ENCODE measurements around the gene MAD1L1. TPM values are rescaled to one million over a fixed set of nuclear protein-coding genes. Genes with fewer than 3 reads are reported as not detected.

The MAD1L1 gene
- total RNA-seq, 1 experiment from 2014 or later: 63.0 TPM

DNA sequence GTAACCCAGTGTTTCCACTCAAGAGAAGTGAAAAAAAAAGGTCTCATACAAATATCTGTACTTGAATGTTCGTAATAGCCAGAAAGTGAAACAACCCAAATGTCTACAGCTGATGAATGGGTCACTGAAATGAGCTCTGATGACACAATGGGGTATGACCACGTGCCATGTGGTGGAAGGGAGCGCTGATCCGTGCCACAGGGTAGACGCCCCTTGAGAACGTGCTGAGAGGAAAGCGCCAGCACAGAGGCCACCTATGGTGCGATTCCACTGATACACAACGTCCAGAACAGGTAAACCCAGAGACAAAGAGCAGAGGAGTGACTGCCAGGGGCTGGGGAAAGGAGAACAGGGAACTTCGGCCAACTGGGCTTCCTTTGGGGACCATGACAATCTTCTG is 50.3 kb downstream of the MAD1L1 start:
- H3K4me3 ChIP-seq (ENCODE audit: insufficient read depth, low read depth, low read length): no peak overlapping the region
- H3K27me3 ChIP-seq (ENCODE audit: control insufficient read depth, insufficient read depth, low read length): no peaks in the 10 kb centered on the region
- H3K36me3 ChIP-seq (replicated peaks; ENCODE audit: control insufficient read depth, insufficient read depth, low read length): no peaks in the 10 kb centered on the region
- no peak for DNase-seq

DNA sequence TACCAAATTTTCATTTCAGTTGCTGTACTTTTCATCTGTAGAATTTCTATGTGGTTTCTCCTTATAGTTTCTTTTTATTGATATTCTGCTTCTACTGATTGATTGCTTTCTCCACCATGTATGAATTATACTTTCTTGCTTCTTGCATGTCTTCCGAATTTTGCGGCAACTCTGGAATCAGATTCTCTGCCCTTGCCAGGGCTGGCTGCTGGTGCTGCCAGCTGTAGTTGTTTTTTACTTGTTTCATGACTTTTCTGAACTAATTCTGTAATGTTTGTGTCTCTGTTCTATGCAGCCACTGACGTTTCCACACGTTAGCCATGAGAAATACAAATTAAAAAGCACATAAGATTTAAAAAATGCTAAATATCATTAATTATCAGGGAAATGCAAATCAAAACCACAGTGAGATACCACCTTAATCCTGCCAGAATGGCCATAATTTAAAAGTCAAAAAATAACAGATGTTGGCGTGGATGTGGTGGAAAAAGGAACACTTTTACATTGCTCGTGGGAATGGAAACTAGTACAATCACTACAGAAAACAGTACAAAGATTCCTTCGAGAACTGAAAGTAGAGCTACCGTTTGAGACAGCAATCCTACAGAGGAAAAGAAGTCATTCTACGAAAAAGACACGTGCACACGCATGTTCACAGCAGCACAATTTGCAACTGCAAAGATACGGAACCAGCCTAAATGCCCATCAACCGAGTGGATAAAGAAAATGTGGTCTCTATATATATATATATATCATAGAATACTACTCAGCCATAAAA is 51.5 kb downstream of the MAD1L1 start:
- Histone ChIP-seq H3K36me3 (replicated peaks; ENCODE audit: control insufficient read depth, insufficient read depth, low read length) (no peaks in the 10 kb centered on the region), H3K27me3 (ENCODE audit: control insufficient read depth, insufficient read depth, low read length) (no peaks in the 10 kb centered on the region), H3K4me3 (ENCODE audit: insufficient read depth, low read depth, low read length) (no peak overlapping the region)
- DNase-seq: no peak

DNA sequence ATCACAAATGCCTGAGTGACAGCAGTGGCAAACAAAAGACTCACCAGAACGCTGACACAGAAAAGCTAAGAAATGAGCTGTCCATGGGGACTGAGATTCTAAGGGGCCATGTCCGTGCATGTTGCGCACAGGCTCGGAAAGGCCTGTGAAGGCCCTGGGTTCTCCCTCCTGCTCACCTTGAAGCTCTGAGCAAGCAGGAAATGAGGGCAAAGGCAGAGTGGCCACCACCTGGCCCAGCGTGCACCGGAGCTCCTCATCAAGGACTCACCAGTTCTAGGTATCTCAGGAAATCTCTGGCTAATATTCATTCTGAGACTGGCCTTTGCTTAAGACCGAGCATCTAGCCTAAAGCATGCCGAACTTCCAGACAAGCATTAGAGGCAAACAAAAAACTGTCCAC is 52.7 kb downstream of the MAD1L1 start:
- H3K4me3 ChIP-seq (ENCODE audit: insufficient read depth, low read depth, low read length): no peak overlapping the region
- H3K27me3 ChIP-seq (ENCODE audit: control insufficient read depth, insufficient read depth, low read length): no peaks in the 10 kb centered on the region
- no peaks in the 10 kb centered on the region for H3K36me3 ChIP-seq (replicated peaks; ENCODE audit: control insufficient read depth, insufficient read depth, low read length)
- DNase-seq: no peak

DNA sequence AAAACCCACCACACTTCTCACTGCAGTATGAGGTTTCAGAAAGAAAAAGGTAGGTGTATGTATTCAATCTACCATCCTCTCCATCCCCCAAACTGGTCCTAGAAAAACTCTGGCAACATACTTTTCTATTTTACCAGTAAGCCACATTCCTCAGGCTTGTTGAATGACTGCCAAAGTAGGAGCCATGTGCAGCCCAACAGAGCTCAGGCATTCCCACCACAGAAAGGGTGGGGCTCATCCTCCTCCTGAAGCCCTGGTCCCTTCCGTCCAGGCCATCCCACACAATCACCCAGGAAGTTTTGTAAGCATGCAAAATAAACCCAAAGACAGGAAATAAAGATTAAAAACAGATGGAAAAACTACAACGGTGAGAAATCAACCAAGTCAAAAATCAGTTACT is 57.2 kb downstream of the MAD1L1 start:
- Histone ChIP-seq H3K27me3 (ENCODE audit: control insufficient read depth, insufficient read depth, low read length) (no peaks in the 10 kb centered on the region), H3K4me3 (ENCODE audit: insufficient read depth, low read depth, low read length) (no peak overlapping the region), H3K36me3 (replicated peaks; ENCODE audit: control insufficient read depth, insufficient read depth, low read length) (peaks cover 1% of the 10 kb centered on the region; the same call in 1 of the 2 replicates)
- peak; percentile 55 for DNase-seq

DNA sequence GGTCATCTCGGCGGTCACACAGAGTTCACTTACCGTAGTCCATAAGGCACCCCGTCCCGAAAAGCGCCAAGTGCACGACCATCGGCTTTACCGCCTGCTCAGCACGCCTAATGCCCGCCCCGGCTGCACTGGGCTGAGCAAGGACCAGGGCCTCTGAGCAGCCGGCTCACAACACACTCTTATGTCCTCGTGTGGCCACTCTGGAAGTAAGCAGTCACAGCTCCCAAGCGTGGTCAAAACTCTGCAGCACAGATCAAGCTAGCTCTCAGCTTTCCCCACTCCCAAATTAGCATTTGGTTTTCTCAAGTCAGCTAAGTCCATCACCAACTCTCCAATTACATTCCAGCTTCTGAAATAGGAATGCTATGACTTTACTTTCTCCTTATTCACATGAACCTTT is 57.7 kb downstream of the MAD1L1 start:
- DNase-seq: no peak
- Histone ChIP-seq H3K27me3 (ENCODE audit: control insufficient read depth, insufficient read depth, low read length) (no peaks in the 10 kb centered on the region), H3K36me3 (replicated peaks; ENCODE audit: control insufficient read depth, insufficient read depth, low read length) (peaks cover 3% of the 10 kb centered on the region), H3K4me3 (ENCODE audit: insufficient read depth, low read depth, low read length) (no peak overlapping the region)

DNA sequence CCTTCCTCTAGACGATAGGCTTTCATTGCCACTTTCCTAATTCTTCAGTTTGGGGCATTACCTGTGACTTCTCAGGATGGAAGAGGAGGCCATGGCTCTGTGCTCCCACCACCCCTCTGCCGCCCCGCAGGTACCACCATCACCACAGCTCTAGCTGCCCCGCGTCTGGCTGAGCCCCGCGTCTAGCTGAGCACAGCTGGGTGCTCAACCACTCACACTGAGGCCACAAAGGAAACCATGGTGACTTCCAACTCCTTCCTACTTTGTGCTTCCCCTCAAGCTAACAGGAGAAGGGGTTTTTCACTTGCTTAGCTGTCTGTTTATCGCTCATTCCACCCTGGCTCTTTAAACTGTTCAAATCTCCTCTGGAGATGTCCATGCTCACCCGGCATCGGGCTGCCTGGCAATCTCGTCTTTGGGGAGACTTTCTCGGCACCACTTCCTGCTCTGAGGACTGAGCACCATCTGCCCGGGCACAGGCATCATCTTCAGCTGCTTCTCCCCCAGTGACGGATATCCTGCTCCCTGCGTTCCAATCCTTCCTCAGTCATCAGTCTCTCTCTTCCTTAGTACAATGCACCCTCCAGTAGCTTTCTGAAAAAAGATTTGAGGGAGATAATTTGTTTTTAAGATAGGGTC is 59.4 kb downstream of the MAD1L1 start:
- Histone ChIP-seq H3K4me3 (ENCODE audit: insufficient read depth, low read depth, low read length) (no peak overlapping the region), H3K36me3 (replicated peaks; ENCODE audit: control insufficient read depth, insufficient read depth, low read length) (peaks cover 3% of the 10 kb centered on the region), H3K27me3 (ENCODE audit: control insufficient read depth, insufficient read depth, low read length) (no peaks in the 10 kb centered on the region)
- DNase-seq: no peak

DNA sequence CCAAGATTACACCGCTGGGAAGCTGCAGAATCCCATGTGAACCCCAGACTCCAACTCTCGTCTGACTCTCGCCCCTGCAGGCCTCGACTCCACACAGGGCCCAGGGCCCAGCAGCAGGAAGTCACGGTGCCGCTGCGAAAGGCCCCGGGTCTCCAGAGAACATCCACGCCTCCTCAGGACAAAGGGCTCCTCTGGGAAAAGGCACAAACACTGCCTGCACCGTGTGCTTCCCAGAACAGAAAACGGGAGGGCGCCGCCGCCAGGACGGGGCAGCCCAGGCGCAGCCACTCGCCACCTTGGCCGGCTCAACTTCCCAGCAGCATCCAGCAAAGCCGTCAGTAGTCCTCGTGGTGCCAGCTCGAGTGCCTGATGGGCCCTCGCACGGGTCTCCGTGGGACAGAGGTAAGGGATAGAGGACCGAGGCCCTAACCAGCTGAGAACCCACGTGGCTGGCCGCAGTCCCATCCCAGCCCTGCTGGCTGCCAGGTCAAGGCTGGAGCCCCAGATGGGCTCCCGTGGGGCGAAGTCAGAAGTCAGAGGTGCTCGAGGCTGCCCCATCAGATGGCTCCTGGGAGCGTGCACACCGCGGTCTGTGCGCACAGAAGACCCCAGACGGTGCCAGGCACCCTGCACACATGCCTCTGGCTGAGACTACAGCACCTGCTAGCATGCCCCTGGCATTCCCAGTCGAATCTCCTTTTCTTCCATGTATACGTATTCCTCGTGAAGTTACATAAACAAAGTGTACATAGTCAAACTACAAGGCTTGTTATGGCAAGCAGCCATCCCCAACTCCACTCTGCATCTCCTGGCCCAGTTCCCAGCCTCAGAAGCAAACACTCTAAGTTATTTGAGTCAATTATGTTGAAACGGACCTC is 60.2 kb downstream of the MAD1L1 start:
- Histone ChIP-seq H3K36me3 (replicated peaks; ENCODE audit: control insufficient read depth, insufficient read depth, low read length) (peaks cover 3% of the 10 kb centered on the region), H3K27me3 (ENCODE audit: control insufficient read depth, insufficient read depth, low read length) (no peaks in the 10 kb centered on the region), H3K4me3 (ENCODE audit: insufficient read depth, low read depth, low read length) (no peak overlapping the region)
- DNase-seq: peak; percentile 67

DNA sequence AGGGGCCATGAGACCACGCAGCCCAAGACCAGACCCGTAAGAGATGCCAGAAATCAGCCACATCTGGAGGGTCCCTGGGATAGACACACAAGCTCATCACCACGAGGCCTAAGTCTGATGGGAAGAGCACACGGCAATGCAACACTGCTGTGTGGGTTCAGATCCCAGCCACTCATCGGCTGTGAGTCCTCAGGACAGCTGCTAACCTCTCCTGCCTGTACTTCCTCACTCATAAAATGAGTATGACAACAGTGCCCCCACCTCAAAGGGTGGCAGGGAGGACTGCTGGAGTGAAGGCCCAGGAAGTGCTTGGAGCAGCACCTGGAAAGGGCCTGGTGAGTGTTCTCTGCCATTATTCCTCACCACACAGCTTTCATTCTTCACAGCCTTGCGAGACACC is 60.9 kb downstream of the MAD1L1 start:
- Histone ChIP-seq H3K36me3 (replicated peaks; ENCODE audit: control insufficient read depth, insufficient read depth, low read length) (peaks cover 3% of the 10 kb centered on the region), H3K27me3 (ENCODE audit: control insufficient read depth, insufficient read depth, low read length) (no peaks in the 10 kb centered on the region), H3K4me3 (ENCODE audit: insufficient read depth, low read depth, low read length) (no peak overlapping the region)
- DNase-seq: peak; percentile 36

DNA sequence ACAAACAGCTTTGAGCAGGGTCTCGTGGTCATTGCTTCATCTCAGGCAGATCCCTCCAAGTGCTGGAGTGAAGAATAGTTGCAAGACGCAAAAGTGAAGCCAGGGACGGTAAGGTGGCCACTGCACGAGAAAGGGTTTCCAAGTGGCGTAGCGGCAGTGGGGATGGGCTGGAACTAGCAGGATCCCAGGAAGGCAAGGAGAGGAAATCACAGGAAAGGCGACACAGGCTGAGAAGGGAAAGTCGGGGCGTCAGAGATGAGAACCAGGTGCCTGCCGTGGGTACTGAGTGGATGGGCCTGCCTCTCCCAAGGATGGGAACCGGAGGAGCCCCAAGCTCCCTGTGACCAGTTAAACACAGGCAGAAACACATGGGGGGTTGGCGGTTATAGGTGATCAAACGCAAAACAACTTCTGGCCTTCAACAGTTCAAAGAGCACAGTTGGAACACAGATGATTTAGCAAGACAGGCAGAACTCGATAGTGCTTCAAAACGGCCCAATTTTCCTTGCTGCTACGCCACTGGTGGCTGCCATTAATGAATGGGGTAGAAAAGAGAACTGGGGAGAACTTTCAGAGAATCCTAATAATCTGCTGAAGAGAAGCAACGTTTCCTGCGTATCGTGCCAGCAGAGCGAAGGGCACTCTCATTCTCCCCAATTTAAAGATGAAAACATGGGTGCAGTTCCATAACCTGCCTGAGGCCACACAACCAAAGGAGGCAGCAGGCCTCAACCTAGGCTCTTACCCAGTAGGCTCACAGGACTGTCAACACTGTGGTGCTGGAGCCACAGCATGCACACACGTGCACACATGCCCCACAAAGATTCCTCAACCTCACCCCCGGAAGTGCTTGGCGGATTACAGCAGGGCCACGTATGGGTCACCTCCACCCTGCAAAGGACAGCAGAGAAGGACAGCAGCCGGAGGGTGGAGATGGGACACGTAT is 61.9 kb downstream of the MAD1L1 start:
- Histone ChIP-seq H3K27me3 (ENCODE audit: control insufficient read depth, insufficient read depth, low read length) (no peaks in the 10 kb centered on the region), H3K36me3 (replicated peaks; ENCODE audit: control insufficient read depth, insufficient read depth, low read length) (peaks cover 3% of the 10 kb centered on the region), H3K4me3 (ENCODE audit: insufficient read depth, low read depth, low read length) (no peak overlapping the region)
- peak; percentile 47 for DNase-seq

DNA sequence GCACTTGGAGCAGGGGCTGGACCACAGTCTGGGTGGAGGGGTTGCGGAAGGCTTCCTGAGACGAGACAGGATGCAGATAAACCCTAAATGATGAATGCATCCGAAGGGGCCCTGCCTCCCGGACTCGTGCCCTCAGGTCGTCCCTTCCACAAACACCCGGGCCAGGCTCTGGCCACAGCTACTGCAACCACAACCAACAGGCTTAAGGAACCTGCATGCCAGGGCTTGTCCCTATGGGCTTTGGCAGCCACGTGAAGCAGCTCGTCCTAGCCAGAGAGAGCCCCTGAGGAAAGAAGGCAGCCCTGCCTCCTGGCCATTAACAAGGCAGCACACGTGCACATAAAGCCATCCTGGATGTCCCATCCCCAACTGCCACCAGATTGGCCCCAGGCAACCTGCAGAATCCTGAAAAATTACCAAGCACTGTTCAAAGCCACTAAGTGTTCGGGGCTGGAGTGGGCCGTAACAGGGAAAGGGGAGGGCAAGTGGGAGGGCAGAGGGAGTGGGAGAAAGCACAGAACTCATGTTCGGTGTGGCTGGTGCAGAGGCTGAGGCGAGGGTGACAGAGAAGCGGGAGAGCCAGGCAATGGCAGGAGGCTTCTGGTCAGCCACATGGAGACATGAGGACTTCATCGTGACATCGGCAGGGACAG is 62.7 kb downstream of the MAD1L1 start:
- Histone ChIP-seq H3K27me3 (ENCODE audit: control insufficient read depth, insufficient read depth, low read length) (no peaks in the 10 kb centered on the region), H3K36me3 (replicated peaks; ENCODE audit: control insufficient read depth, insufficient read depth, low read length) (peaks cover 3% of the 10 kb centered on the region), H3K4me3 (ENCODE audit: insufficient read depth, low read depth, low read length) (no peak overlapping the region)
- peak; percentile 34 for DNase-seq

DNA sequence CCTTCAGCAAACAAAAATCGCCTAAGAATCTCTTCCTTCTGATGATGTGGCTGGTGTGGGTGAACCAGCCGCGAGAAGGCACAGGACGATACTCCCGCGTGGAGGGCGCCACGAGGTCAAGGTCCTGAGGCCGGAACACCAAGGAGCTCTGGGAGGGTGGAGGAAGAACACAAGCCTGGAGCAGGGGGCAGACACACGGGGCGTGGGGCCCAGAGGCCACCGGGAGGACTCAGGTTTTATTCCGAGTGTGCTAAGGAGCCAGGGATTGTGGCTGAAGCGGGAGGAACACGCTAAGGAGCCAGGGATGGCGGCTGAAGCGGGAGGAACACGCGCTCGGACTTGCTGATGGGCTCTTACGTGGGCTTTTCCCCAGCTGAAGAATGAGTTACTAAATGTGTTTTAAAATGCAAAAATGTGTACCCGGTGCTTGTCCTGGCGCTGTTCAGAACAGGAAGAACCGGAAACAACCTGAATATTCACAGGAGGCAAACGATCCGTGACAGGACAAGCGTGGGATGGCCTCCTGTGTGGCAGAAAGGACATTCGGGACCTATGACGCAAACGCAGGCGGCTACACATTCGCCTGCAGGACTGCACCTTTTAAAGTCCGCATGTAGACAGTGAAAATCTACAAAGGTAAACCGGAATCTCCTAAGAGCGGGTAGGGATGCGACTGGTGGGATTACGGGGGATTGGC is 64.0 kb downstream of the MAD1L1 start:
- peak; percentile 47 for DNase-seq
- H3K36me3 ChIP-seq (replicated peaks; ENCODE audit: control insufficient read depth, insufficient read depth, low read length): peaks cover 3% of the 10 kb centered on the region
- H3K4me3 ChIP-seq (ENCODE audit: insufficient read depth, low read depth, low read length): no peak overlapping the region
- no peaks in the 10 kb centered on the region for H3K27me3 ChIP-seq (ENCODE audit: control insufficient read depth, insufficient read depth, low read length)

DNA sequence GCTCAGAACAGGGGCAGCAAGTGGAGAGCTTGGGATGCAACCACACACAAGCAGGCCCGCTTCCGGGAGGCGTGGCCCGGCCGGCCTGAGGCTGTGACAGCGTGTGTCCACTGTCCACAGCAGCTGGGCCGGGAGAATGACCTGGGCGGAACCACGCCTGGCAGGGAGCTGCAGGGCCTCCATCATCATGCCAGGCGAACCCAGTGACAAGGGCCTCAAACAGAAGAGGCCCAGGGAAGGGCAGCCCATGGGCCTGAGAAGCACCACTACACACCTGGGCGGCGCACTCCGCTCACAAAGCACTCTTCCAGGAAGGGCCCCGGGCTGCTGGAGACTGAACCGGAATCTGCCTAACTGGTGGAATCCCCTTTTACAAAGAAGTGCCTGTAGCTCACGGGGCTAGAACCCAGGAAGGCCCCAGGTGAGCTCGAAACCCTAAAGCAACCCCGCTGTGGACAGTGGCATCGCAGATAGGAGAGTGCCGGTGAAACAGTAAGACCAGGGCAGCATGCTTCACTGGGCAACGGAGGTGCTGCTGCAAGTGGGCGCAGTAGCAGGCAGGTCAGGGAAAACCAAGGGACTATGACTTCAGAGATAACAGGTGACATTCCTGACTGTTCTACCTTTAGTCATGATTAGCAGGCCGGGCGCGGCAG is 66.0 kb downstream of the MAD1L1 start:
- DNase-seq: peak; percentile 51
- Histone ChIP-seq H3K36me3 (replicated peaks; ENCODE audit: control insufficient read depth, insufficient read depth, low read length) (peaks cover 3% of the 10 kb centered on the region), H3K4me3 (ENCODE audit: insufficient read depth, low read depth, low read length) (no peak overlapping the region), H3K27me3 (ENCODE audit: control insufficient read depth, insufficient read depth, low read length) (no peaks in the 10 kb centered on the region)

Measured in H7 (cell line).